Measurements from ENCODE around the gene CLCN5.

The CLCN5 gene

DNA sequence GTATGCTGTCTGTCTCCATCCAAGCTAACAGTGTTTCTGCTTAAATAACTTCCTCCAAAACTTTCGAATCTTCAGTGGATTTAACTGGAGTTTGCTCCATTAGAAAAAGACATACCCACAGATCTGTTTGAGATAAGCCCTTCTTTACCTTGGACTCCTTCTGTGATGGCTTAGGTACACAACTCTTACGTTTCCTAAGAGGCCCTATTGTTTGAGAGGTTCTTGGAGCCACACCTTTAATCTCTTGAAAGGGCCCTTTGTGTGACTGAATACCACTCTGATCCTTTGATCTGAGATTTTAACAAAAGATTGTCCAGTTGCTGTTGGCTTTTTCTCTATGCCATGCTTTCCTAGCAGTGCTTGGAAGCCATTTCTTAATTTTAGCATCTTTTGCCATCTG is 185.9 kb downstream of the CLCN5 start:
- TF ChIP-seq, protein P1, sequence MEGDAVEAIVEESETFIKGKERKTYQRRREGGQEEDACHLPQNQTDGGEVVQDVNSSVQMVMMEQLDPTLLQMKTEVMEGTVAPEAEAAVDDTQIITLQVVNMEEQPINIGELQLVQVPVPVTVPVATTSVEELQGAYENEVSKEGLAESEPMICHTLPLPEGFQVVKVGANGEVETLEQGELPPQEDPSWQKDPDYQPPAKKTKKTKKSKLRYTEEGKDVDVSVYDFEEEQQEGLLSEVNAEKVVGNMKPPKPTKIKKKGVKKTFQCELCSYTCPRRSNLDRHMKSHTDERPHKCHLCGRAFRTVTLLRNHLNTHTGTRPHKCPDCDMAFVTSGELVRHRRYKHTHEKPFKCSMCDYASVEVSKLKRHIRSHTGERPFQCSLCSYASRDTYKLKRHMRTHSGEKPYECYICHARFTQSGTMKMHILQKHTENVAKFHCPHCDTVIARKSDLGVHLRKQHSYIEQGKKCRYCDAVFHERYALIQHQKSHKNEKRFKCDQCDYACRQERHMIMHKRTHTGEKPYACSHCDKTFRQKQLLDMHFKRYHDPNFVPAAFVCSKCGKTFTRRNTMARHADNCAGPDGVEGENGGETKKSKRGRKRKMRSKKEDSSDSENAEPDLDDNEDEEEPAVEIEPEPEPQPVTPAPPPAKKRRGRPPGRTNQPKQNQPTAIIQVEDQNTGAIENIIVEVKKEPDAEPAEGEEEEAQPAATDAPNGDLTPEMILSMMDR (IDR thresholded peaks at IDR 0.05; ENCODE audit: insufficient read depth, missing control alignments), result no peak

DNA sequence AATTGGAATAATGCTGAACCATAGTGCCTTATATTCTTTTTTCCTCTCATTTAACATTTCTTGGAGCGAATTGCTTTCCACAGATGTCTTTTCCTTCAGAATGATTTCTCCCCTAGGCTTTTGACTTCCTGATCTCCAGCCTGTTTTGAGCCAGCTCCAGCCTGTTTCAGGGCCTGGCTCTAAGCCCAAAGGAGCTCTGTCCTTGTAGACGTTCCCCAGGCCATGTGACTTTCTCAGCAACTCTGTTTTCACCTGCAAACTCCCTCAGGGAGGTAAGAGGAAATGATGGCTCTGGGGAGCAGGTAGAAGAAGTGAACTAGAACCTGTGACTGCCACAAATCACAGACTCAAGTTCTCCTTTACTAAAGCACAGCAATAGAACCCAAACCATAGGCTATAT is 189.3 kb downstream of the CLCN5 start:
- FAIRE-seq (no peak), DNase-seq (ENCODE audit: insufficient read length, low spot score) (no peak)
- TF ChIP-seq, protein P1 (IDR thresholded peaks at IDR 0.05; ENCODE audit: insufficient read depth, missing control alignments), result no peak

More for the DNA sequence above, 185.9 kb downstream of the CLCN5 start:
- DNase-seq (ENCODE audit: insufficient read length, low spot score) (no peak), FAIRE-seq (no peak)

DNA sequence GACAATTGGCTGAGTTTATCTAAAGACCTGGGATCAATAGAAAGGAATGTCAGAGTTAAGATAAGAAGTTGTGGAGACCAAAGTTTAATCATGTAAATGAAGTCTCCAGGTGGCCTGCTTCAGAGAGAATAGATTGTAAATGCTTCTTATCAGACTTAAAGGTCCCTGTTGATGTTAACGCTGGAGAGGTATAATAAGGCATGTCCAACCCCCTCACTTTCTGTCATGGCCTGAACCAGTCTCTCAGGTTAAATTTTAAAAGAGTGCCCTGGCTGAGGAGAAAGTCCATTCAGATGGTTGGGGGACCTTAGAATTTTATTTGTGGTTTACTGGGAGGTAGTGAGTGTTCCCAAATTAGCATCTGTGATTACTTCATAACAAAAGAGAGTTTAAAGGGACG is 191.7 kb downstream of the CLCN5 start:
- TF ChIP-seq, protein P1 (IDR thresholded peaks at IDR 0.05; ENCODE audit: insufficient read depth, missing control alignments), result no peak
- FAIRE-seq, result no peak
- DNase-seq (ENCODE audit: insufficient read length, low spot score), result no peak

DNA sequence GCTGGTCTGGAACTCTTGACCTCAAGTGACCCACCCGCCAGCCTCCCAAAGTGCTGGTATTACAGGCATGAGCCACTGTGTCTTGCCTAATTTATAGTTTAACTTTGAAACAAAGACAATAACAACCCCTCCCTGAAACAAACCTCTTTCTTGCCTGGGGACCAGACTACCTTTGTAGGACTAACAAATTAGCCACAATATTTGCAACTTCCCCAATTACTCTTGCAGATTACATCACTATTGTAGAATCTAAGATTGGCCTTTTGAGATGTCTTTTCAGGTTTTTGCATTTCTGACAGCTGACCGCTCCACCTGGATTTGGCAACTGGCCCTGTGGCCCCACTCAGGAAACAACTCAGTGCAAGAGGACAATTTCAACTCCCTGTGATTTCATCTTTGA is 193.6 kb downstream of the CLCN5 start:
- TF ChIP-seq, protein P1 (IDR thresholded peaks at IDR 0.05; ENCODE audit: insufficient read depth, missing control alignments), result no peak
- FAIRE-seq (no peak), DNase-seq (ENCODE audit: insufficient read length, low spot score) (no peak)

DNA sequence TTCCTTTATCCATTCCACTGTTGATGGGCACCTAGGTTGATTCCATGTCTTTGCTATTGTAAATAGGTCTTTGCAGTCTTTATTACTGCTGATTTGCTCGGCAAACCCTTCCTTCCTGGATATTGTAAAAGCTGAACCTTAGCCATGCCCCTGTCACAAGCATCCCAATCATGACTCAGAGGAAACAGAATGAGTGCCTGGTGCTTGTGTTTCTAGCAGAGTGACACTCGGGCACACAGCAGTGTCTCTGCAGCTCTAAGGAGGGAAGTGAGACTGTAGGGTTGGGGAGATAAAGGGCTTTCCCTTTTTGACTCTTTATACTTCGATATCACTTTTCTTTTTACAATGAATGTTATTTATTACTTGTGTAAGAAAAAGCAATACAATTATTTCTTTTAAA is 195.1 kb downstream of the CLCN5 start:
- DNase-seq (ENCODE audit: insufficient read length, low spot score) (no peak), FAIRE-seq (no peak)
- TF ChIP-seq, protein P1 (IDR thresholded peaks at IDR 0.05; ENCODE audit: insufficient read depth, missing control alignments), result no peak

DNA sequence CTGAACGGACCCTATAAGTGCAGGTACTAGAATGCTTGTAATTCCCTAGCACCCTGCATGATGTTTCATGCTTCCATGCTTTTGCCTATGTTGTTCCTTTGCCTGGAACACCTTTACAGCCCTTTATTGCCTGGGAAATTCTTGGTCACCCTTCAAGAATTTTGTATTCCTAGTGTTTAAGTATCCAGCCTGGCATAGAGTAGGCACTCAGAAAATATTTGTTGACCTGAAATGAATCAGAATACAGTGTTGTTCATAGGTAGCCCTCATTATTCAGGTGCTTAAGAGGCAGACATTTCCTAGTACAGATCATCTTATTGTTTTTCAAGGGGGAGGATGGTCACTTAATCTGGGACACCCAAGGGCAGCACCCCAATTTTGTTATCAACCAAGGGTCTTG is 203.1 kb downstream of the CLCN5 start:
- TF ChIP-seq, protein P1 (IDR thresholded peaks at IDR 0.05; ENCODE audit: insufficient read depth, missing control alignments), result no peak
- FAIRE-seq, result no peak

DNA sequence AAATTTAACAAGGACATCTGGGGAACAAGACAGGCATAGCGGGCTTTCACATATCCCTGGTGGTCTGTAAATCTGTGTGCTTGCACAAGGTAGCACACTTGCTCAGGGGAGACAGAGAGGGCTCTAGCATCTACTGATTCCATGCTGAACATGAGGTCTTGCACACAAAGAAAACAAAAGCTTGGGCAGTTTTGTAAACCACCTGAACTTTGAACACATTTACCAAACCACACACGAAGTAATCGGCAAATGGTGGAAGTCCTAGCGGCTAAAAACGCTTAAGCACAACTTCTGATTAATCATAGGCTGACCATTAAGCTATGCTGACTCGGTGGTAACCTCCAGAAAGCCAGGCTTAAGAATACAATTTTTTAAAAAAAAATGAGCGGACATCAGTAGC is 225.6 kb downstream of the CLCN5 start:
- no peak for DNase-seq (ENCODE audit: insufficient read length, low spot score)
- FAIRE-seq, result no peak
- TF ChIP-seq, protein P1 (IDR thresholded peaks at IDR 0.05; ENCODE audit: insufficient read depth, missing control alignments), result no peak

More for the DNA sequence above, 203.1 kb downstream of the CLCN5 start:
- no peak for DNase-seq (ENCODE audit: insufficient read length, low spot score)

Data from D721Med (cell line).